CD1c-positive myeloid dendritic cell (primary cell): Measurements from ENCODE around the gene TMEM200B.
"Not testable (repeated sequence)": the region's sequence is repeated elsewhere in the genome, so short reads cannot be mapped to it uniquely, and the experiment has no call there.

ENCODE experiments used
- DNase-seq: peaks from one replicate; pipeline ENCODE4 v3.0.0-alpha.2; 2016; ENCODE audit errors: extremely low spot score

Gene TMEM200B

DNA sequence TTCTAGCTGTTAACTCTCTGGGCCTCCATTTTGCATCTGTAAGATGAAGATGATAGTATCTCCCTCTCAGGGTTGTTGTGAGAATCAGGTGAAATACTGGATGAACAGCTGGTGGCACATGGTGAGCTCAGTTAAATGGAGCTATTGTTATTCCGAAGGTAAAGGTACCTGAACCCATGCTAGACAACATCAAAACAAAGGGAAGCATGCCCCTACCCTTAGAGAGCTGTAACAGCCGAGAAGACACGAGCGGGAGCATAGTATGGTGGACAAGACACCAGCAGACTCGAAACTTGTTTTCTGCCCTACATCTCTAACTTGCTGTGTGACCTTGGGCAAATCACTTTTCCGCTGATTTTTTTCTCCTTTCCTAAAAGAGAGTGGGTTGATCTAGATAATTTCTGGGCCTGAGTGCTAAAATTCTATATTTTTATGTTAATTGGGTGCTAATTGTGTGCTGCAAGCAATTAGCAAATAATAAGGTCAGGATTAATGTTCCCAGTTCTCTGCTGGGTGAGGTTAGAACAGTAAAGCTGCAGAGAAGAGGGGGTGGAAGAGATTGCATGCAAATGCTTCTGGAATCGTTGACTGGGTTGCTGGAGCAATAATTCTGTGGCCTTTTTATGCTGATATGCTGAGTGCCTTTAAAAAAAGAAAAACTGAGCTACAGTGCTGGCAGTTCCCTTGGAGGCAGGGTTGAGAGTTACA is 10.8 kb downstream of the TMEM200B start:
- no peak for DNase-seq

DNA sequence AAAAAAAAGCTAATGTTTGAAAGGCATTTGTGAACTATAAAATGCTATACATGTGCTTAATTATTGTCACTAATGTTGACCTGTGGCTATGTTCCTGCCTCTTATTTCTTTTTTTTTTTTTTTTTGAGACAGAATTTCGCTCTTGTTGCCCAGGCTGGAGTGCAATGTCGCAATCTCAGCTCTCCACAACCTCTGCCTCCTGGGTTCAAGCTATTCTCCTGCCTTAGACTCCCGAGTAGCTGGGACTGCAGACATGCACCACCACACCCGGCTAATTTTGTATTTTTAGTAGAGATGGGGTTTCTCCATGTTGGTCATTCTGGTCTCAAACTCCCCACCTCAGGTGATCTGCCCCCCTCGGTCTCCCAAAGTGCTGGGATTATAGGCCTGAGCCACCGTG is 15.7 kb downstream of the TMEM200B start:
- not testable (repeated sequence) for DNase-seq

DNA sequence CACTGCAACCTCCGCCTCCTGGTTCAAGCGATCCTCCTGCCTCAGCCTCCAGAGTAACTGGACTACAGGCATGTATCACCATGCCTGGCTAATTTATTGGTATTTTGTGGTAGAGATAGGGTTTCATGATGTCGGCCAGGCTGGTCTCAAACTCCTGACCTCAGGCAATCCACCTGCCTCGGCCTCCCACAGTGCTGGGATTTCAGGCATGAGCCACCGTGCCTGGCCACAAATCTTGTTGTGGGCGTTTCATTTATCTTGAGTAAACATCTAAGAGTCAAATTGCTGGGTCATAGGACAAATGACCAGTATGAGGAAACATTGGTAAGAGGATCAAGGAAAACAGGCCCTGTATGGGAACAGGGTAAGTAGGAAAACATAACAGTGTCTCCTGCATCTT is 17.9 kb downstream of the TMEM200B start:
- no peak for DNase-seq

DNA sequence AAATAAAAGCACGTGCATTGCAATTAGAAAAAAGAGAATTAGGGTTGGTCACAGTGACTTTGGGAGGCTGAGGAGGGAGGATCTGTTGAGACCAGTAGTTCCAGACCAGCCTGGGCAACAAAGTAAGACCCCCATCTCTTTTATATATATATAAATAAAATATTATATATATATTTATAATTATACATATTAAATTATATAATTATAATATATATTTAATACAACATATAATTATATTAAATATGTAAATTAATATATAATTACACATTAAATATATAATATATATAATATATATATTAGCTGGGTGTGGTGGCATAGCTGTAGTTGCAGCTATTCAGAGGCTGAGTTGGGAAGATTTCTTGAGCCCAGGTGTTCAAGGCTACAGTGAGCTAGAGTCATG is 23.2 kb downstream of the TMEM200B start:
- DNase-seq = no peak

DNA sequence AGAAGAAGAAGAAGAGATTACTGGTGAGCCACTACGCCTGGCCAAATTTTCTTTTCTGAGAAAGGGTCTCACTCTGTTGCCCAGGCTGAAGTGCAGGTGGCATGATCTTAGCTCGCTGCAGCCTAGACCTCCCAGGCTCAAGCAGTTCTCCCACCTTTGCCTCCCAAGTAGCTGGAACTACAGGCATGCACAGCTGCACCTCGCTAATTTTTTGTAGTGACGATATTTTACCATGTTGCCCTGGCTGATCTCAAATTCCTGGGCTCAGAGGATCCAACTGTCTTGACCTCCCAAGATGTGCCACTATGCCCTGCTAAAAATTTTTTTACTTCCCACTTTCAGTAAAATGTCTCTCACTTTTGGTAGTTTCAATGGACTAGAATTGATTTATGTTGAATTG is 24.4 kb downstream of the TMEM200B start:
- DNase-seq = no peak

DNA sequence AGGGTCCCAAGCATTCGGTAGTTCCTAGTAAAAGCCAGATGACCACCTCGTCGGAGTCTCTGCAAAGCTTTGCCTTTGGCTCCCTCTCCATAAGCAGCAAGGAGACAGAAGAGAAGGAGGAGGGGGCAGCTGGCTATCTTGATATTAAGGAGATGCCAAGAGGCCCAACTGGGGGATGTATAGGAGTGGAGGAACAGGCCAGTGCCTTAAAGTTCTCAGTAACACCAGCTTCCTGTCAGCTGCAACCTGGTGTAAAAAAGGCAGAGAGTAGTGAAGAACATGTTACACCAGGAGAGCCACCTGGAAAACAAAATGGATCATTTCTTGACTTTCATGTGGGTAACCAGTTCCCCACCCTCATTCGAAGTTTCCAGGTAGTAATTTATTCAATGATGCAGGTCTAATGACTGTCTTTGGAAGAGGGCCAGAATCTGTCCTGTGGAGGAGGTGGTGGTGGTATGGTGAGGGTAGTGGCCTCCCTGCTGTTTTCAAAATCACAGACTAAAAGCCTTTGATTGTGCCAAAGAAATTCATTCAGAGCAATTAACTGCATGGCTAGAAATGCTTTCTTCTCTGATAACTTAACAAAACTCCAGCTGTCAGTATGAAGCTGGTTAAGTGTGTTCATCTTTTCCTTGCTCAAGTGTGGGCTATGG is 27.3 kb downstream of the TMEM200B start:
- no peak for DNase-seq

DNA sequence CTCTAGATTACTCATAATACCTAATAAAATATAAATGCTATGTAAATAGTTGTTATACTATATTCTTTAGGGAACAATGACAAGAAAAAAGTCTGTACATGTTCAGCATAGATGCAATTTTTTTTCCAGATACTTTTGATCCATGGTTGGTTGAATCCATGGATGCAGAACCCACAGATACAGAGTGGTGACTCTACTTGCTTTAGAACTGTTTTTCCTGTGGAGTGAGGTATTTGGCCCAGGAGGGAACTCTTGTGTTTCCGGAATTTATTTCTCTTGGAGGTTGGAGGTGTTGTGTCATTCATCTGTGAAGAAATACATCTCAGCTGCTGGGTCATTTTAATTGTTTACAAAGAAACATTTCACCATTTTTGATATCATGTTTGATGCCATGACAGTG is 28.7 kb downstream of the TMEM200B start:
- DNase-seq = no peak

DNA sequence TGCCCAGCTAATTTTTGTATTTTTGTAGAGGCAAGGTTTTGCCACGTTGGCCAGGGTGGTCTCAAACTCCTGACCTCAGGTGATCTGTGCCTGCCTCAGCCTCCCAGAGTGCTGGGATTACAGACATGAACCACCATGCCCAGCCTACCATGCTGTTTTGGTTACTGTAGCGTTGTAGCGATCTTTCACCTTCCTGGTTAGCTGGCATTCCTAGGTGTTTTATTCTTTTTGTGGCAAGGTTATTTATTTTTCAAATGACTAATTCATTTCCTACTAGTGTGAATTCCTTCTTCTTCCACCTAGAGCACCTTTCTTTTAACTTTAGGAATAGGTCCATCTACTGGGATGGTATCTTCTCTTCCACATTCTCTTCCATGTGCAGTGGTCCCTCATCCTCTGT is 29.3 kb downstream of the TMEM200B start:
- no peak for DNase-seq

DNA sequence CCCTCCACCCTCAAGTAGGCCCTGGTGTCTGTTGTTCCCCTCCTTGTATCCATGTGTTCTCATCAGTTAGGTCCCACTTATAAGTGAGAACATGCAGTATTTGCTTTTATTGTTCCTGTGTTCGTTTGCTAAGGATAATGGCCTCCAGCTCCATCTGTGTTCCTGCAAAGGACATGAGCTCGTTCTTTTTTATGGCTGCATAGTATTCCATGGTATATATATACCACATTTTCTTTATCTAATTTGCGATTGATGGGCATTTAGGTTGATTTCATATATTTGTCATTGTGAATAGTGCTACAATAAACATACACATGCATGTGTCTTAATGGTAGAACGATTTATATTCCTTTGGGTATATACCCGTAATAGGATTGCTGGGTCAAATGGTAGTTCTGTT is 31.0 kb downstream of the TMEM200B start:
- not testable (repeated sequence) for DNase-seq

- no peak for DNase-seq
Measured at GRCh38 chr1:29090937-29091618, 32.6 kb downstream of the TMEM200B start.

DNA sequence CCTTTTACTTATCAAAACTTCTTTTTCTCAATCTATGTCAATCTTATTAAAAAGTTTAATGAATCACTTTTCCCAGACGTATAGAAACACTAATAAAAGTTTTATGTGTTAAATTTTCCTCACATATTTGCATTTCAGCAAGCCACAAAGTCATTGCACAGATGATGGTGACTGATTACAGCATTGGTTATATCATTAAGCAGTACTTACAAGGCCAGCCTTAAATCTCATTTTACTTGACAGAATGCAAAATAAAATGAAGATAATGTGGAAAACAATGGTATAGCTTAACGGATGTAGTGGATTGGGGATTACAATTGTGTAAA is 39.5 kb downstream of the TMEM200B start:
- no peak for DNase-seq

- DNase-seq = no peak
Measured at GRCh38 chr1:29083317-29084195, 40.1 kb downstream of the TMEM200B start.

DNA sequence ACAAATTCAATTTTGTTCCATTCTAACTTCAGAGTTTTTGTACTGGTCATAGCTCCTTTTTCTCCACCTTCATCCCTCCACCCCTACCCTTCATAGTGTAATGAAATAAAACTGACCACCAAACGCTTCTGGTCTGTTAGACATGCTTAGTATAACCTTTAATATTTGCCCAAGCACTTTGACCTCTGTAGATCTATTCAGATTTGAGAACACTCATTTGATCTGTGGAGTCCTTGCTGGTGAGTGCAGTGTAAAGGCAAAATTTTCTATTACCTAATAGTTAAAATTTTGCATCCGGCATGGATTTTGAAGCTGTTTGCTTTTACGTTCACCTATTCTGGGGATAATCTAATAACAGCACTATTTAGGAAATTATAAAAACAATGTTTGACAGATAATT is 41.2 kb downstream of the TMEM200B start:
- no peak for DNase-seq

DNA sequence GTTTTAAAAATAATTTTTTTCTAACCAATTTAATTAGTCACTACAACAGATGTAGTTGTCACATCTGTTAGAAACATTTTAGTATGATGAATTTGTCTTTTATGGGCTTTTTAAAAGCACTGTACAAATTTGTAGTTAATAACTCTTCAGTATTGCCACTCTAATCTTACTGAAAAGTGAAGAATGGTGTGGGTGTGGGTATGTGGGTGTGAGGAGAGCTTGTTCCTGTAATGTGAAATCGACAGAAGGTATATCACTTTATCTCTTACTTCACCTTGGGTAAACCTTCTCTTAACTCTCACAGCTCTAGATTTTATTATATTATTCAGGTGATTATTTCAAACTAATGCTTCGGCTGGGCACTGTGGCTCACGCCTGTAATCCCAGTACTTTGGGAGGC is 42.5 kb downstream of the TMEM200B start:
- no peak for DNase-seq

GRCh38 chr1:29079916-29080629 is 43.6 kb downstream of the TMEM200B start:
- DNase-seq = not testable (repeated sequence)

GRCh38 chr1:29077155-29077554 is 46.5 kb downstream of the TMEM200B start:
- DNase-seq = no peak
